RPMI7951 (cell line): ENCODE data around the gene CDHR3. TPM values are rescaled to one million over a fixed set of nuclear protein-coding genes. Genes with fewer than 3 reads are reported as not detected.
"Not testable (repeated sequence)": the region's sequence is repeated elsewhere in the genome, so short reads cannot be mapped to it uniquely, and the experiment has no call there.

ENCODE experiments used
- DNase-seq: peaks from one replicate; pipeline ENCODE4 v3.0.0-alpha.2; 2012; ENCODE audit warnings: low read depth
- total RNA-seq: library from RNA; depleted of rRNA; stranded (reverse); fragments of >200 nt; shearing (Covaris generic); gene quantifications from 2 replicates; pipeline ENCODE4 v1.2.3, GENCODE V29; 2014; rRNA removed

Gene CDHR3, protein sequence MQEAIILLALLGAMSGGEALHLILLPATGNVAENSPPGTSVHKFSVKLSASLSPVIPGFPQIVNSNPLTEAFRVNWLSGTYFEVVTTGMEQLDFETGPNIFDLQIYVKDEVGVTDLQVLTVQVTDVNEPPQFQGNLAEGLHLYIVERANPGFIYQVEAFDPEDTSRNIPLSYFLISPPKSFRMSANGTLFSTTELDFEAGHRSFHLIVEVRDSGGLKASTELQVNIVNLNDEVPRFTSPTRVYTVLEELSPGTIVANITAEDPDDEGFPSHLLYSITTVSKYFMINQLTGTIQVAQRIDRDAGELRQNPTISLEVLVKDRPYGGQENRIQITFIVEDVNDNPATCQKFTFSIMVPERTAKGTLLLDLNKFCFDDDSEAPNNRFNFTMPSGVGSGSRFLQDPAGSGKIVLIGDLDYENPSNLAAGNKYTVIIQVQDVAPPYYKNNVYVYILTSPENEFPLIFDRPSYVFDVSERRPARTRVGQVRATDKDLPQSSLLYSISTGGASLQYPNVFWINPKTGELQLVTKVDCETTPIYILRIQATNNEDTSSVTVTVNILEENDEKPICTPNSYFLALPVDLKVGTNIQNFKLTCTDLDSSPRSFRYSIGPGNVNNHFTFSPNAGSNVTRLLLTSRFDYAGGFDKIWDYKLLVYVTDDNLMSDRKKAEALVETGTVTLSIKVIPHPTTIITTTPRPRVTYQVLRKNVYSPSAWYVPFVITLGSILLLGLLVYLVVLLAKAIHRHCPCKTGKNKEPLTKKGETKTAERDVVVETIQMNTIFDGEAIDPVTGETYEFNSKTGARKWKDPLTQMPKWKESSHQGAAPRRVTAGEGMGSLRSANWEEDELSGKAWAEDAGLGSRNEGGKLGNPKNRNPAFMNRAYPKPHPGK
- total RNA-seq, result 1.3 and 1.4 TPM in 2 replicates

DNA sequence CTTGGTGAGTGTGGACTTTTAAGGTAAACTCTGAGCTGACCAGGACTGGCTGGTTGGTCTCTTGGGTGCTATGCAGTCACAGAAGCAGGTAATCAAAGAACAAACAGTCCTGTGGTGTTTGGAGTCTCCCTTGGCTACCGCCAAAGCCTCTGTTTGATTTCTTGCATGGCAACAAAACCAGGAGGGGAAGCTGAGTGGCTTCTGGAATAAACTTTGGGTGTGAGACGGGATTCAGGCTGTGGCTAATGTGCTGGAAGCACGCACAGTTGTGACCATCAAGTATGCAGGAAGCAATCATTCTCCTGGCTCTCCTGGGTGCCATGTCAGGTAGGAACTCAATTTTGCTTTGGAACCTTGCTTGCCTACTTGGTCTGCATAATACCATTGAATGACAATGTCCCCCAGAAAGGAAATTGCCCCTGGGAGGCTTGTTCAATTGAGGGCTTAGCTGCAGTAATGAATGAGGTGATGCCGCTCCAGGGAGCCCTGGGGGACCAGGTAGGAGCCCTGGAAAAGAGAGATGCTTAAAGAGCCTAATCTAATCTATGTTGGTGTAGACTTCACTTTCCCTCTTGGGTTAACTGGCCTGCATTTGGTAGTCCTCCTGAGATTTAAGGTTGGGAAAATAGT lies at the start of gene CDHR3:
CDHR3 (plus strand) TSS at position 227 of the 630 bp plus-strand sequence; CDS start at position 282, 55 bp downstream.
- DNase-seq, result no peak

DNA sequence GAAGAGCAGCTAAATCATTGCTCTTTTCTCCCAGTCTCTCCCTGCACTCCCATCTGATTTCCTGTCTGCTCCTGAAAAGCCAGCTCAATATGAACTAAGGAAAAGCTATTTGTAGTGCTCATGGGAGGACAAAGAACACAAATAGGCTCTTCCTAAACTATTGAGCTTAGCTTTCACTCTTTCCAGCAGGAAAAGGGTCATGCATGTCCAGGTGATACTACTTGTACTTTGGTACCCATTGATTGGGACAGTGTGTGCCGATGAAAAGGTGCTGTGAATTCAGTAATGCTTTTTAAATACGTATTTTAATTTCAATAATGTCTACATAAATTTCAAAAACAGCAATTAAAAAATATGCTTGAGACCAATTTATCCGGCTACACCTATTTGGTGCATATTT lies 49.1 kb upstream of the CDHR3 start:
- no peak for DNase-seq

- peak; percentile 33 for DNase-seq
These were observed 46.5 kb upstream of the CDHR3 start for GRCh38 chr7:105916603-105917002.

DNA sequence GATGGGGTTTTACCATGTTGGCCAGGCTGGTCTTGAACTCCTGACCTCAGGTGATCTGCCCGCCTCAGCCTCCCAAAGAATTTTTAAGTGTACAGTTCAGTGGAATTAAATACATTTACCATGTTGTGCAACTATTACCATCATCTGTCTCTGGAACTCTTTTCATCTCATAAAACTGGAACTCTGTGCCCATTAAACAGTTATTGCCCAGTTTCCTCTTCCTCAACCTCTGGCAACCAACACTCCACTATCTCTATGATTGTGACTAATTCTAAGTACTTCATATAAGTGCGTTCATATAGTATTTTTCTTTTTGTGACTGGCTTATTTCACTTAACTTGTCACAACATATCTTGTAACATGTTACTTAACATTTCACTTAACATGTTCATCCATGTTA lies 45.4 kb upstream of the CDHR3 start:
- no peak for DNase-seq

DNA sequence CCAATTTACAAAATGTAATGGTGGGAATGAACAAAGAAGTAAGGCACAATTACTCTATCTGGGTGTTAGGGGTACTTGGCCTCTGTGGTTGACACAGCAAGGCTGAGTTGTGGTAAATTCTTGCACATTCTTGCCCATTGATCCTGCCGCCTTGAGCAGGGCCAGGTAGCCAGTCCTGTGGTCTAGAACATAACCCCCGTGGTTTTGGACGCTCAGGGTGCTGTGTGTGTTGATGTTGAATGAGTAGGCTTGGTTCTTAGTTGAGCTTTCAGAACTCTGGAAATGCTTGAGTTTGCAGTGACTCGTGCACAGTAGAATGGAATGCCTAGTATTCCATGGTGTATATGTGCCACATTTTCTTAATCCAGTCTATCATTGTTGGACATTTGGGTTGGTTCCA lies 42.3 kb upstream of the CDHR3 start:
- DNase-seq, result no peak

DNA sequence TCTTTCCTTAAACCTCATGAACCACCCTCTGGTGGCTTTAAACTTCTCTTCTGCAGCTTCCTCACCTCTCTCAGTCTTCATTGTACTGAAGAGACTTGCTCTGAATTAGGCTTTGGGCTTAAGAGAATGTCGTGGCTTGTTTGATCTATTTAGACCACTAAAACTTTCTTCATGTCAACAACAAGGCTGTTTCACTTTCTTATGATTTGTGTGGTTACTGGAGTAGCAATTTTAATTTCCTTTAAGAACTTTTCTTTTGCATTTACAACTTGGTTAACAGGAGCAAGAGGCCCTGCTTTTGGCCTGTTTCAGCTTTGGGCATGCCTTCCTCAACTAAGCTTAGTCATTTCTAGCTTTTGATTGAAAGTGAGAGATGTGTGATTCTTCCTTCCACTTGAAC lies 38.1 kb upstream of the CDHR3 start:
- DNase-seq, result no peak

GRCh38 chr7:105926131-105926530 lies 36.9 kb upstream of the CDHR3 start:
- no peak for DNase-seq

GRCh38 chr7:105931179-105931578 lies 31.9 kb upstream of the CDHR3 start:
- DNase-seq, result no peak

GRCh38 chr7:105932835-105933477 lies 30.1 kb upstream of the CDHR3 start:
- DNase-seq, result peak; percentile 94

DNA sequence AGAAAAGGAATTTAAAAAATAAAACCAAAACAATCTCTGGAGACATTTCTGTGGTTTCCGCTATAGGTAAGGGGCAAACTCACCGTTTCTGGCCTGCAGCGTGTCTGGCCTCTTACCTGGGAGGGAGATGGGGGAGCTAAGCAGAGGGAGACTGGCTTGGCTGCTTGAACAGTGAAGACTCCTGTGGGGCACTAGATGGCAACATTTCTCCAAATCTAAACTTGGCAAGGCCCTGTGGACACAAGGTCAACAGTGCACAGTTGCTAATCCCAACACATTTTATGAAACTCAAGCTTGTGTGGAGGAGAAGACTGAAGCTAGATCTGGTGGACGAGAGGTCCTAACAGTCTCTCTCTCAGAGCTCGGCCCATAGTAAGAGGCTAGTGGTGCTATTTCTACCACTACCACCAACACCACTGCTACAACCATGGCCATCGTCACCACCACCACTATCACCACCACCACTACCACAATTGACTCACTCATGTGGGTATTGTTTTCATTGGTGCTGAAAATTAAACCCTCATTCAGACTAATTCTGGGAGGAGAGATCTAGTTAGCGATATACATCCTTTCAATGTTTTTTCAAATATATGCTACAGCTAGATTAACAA lies 28.4 kb upstream of the CDHR3 start:
- DNase-seq, result peak; percentile 42

- no peak for DNase-seq
These were observed 27.8 kb upstream of the CDHR3 start for GRCh38 chr7:105935250-105935649.

DNA sequence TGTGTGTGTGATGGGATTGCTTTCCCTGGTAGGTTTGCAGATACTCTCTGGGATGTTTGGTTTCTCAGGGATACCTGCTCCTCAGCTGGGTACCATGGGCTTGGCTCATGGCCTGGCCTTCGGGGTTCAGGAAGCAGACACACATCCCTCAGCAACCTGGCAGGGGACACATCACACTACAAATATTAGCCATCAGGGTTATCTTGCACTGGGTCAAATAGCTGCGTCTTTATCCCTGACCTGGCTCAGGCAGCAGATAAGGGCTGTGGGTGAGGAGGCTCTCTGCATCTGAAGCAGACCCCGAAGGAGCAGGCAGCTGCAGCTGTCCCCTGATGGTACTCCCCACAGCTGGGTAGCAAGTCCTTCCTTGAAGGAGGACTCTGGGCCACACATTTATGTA lies 25.7 kb upstream of the CDHR3 start:
- no peak for DNase-seq

GRCh38 chr7:105940109-105940508 lies 23.0 kb upstream of the CDHR3 start:
- DNase-seq, result no peak

GRCh38 chr7:105941596-105941995 lies 21.5 kb upstream of the CDHR3 start:
- DNase-seq, result no peak

GRCh38 chr7:105943486-105943885 lies 19.6 kb upstream of the CDHR3 start:
- DNase-seq, result no peak

- DNase-seq, result no peak
These were observed 17.2 kb upstream of the CDHR3 start for GRCh38 chr7:105945848-105946247.

- no peak for DNase-seq
These were observed 11.5 kb upstream of the CDHR3 start for GRCh38 chr7:105951597-105951996.

- no peak for DNase-seq
These were observed 10.0 kb upstream of the CDHR3 start for GRCh38 chr7:105952917-105953595.

DNA sequence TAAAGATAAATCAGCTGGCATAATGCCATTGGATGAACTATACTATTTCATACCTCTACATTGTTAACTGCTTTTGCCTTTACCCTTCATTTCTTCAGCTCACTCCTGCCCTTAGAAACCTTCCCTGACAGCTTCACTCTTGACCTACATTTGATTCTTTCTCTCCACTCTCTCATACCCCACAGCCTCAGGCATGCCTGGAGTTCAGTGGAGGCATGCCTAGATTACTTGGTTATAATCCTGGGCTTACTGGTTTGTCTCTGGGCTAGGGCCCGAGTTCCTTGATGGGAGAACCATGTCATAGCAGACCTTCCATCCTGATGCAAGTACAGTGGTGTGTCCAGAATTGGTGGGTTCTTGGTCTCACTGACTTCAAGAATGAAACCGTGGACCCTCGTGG lies 8.4 kb upstream of the CDHR3 start:
- no peak for DNase-seq

DNA sequence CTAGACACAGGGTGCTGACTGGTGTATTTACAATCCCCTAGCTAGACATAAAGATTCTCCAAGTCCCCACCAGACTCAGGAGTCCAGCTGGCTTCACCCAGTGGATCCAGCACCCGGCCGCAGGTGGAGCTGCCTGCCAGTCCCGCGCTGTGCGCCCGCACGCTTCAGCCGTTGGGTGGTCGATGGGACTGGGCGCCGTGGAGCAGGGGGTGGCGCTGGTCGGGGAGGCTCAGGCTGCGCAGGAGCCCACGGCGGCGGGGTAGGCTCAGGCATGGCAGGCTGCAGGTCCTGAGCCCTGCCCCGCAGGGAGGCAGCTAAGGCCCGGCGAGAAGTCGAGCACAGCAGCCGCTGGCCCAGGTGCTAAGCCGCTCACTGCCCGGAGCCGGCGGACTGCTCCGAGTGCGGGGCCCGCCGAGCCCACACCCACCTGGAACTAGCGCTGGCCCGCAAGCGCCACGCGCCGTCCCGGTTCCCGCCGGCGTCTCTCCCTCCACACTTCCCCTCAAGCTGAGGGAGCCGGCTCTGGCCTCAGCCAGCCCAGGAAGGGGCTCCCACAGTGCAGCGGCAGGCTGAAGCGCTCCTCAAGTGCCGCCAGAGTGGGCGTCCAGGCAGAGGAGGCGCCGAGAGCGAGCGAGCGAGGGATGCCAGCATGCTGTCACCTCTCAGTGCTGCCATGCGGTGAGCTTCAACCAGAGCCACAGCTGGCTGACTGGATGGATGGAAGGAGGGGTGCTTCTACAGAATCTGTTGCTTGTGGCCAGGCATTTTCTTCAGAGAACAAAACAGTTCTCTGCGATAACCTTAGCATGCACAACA lies 7.2 kb upstream of the CDHR3 start:
- not testable (repeated sequence) for DNase-seq
